Esophagus muscularis mucosa (tissue), 4 donors: ENCODE results near the gene PRR5L.

ENCODE experiments used
- EP300 ChIP-seq: sonication (generic); formaldehyde crosslinking; IDR thresholded peaks from one replicate; pipeline ENCODE4 v1.6.1; 2017; ENCODE audit warnings: antibody characterized with exemption
- POLR2A ChIP-seq: fragments of 450-650 bp; IDR thresholded peaks from one replicate; pipeline ENCODE4 v1.6.1; 2017; ENCODE audit warnings: antibody characterized with exemption, moderate library complexity, mild to moderate bottlenecking, low read depth
- TF ChIP-seq, protein P1 (sequence below), 3 experiments: fragments of 200-600 bp in 2 of 3; fragments of 450-650 bp in 1 of 3; sonication (generic) in 2 of 3; IDR thresholded peaks; one replicate each; pipeline ENCODE4 v1.5.1; 2017 to 2019; ENCODE audit warnings: antibody characterized with exemption in 3 of 3, mild to moderate bottlenecking in 2 of 3, moderate library complexity in 1 of 3

DNA sequence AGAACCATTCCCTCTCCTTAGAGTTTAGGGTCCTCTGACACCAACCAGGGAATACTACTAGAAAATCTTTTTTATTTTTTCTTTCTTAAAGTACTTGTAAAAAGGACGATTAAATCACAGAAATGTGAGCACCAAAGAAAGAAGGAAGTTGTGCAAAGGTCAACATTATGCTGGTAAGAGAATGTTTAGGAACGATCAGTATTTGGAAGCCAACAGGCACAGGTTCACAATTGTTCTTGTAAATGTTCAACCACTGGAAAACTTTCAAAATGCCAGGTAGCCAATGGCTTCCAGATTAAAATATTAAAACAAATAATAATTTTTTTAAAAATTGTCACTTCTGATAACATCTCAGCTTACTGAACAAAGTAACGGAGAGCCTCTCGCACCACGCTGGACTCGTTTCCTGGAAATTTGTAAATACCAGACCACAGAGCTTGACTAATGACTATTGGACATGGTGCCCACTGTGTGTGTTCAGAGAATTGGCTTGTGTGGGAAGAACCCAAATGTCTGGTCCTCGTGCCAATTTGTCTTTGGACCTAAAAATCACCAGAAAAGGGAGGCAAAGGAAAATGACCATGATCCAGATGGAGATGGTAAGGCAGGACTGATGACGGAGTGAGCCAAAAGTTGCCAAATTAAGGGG lies 27.6 kb upstream of the PRR5L start:
- TF ChIP-seq, protein P1, sequence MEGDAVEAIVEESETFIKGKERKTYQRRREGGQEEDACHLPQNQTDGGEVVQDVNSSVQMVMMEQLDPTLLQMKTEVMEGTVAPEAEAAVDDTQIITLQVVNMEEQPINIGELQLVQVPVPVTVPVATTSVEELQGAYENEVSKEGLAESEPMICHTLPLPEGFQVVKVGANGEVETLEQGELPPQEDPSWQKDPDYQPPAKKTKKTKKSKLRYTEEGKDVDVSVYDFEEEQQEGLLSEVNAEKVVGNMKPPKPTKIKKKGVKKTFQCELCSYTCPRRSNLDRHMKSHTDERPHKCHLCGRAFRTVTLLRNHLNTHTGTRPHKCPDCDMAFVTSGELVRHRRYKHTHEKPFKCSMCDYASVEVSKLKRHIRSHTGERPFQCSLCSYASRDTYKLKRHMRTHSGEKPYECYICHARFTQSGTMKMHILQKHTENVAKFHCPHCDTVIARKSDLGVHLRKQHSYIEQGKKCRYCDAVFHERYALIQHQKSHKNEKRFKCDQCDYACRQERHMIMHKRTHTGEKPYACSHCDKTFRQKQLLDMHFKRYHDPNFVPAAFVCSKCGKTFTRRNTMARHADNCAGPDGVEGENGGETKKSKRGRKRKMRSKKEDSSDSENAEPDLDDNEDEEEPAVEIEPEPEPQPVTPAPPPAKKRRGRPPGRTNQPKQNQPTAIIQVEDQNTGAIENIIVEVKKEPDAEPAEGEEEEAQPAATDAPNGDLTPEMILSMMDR (IDR thresholded peaks at IDR 0.05) = no peak
- TF ChIP-seq EP300 = no peak
- TF ChIP-seq POLR2A = no peak
